Measurements from ENCODE around the gene SF3B4.
"Not testable (repeated sequence)": the region's sequence is repeated elsewhere in the genome, so short reads cannot be mapped to it uniquely, and the experiment has no call there.

The SF3B4 gene

GRCh38 chr1:149886396-149887195 is 41.0 kb downstream of the SF3B4 start:
- DNase-seq, result peak; percentile 72

- not testable (repeated sequence) for DNase-seq
These were observed 41.5 kb downstream of the SF3B4 start for GRCh38 chr1:149886121-149886395.

GRCh38 chr1:149885339-149886120 is 42.1 kb downstream of the SF3B4 start:
- peak; percentile 61 for DNase-seq

- DNase-seq, result no peak
These were observed 42.9 kb downstream of the SF3B4 start for GRCh38 chr1:149884433-149885338.

- no peak for DNase-seq
These were observed 43.9 kb downstream of the SF3B4 start for GRCh38 chr1:149883598-149884247.

GRCh38 chr1:149881876-149882275 is 45.7 kb downstream of the SF3B4 start:
- DNase-seq, result no peak

GRCh38 chr1:149879556-149879955 is 48.0 kb downstream of the SF3B4 start:
- DNase-seq, result no peak

GRCh38 chr1:149877211-149877946 is 50.2 kb downstream of the SF3B4 start:
- DNase-seq, result no peak
